ENCODE data around the gene LRRC23.

DNA sequence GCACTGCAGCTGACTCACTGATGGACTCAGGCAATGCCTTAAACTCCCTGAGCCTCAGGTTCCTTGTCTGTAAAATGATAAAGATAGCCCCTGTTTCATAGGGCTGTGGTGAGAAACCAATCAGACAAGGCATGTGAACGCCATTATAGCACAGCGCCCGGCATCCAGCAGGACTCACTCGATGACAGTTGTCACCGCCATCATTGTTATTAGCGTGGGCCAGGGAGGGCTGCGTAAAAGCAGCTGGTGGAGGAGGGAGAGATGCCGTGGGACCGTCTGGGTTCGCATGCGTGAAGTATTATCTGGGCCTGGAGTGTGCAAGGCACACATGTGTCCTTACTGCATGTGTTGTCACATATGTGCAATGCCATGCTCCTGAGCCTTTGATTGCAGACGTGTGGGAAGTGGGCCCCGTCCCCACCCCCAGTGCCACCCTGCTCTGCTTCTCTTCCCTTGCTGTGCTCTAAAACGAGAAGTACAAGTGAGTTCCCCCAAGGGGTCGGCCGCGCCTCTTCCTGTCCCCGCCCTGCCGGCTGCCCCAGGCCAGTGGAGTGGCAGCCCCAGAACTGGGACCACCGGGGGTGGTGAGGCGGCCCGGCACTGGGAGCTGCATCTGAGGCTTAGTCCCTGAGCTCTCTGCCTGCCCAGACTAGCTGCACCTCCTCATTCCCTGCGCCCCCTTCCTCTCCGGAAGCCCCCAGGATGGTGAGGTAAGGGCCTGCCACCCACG is 46.4 kb downstream of the LRRC23 start, which contains the start of gene PTPN6:
- TF ChIP-seq NFIC (IDR thresholded peaks at IDR 0.05) (no peak), ZNF644 (tag; IDR thresholded peaks at IDR 0.05; ENCODE audit: low read depth) (no peak), SIN3A (IDR thresholded peaks at IDR 0.05; ENCODE audit: borderline replicate concordance in 2 of 2, control insufficient read depth in 1 of 2, low read depth in 2 of 2, low read length in 2 of 2) (no peak), PCBP1 (IDR thresholded peaks at IDR 0.05; ENCODE audit: low read depth, low read length, poor library complexity, severe bottlenecking) (no peak)
- TF ChIP-seq, protein P1, sequence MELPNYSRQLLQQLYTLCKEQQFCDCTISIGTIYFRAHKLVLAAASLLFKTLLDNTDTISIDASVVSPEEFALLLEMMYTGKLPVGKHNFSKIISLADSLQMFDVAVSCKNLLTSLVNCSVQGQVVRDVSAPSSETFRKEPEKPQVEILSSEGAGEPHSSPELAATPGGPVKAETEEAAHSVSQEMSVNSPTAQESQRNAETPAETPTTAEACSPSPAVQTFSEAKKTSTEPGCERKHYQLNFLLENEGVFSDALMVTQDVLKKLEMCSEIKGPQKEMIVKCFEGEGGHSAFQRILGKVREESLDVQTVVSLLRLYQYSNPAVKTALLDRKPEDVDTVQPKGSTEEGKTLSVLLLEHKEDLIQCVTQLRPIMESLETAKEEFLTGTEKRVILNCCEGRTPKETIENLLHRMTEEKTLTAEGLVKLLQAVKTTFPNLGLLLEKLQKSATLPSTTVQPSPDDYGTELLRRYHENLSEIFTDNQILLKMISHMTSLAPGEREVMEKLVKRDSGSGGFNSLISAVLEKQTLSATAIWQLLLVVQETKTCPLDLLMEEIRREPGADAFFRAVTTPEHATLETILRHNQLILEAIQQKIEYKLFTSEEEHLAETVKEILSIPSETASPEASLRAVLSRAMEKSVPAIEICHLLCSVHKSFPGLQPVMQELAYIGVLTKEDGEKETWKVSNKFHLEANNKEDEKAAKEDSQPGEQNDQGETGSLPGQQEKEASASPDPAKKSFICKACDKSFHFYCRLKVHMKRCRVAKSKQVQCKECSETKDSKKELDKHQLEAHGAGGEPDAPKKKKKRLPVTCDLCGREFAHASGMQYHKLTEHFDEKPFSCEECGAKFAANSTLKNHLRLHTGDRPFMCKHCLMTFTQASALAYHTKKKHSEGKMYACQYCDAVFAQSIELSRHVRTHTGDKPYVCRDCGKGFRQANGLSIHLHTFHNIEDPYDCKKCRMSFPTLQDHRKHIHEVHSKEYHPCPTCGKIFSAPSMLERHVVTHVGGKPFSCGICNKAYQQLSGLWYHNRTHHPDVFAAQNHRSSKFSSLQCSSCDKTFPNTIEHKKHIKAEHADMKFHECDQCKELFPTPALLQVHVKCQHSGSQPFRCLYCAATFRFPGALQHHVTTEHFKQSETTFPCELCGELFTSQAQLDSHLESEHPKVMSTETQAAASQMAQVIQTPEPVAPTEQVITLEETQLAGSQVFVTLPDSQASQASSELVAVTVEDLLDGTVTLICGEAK (IDR thresholded peaks at IDR 0.05) = no peak
- TF ChIP-seq, protein P1 (CRISPR knock-in tag; IDR thresholded peaks at IDR 0.05) = no peak
